HS-5 (cell line): Measurements from ENCODE around the gene ZNF282.
"Not testable (repeated sequence)": the region's sequence is repeated elsewhere in the genome, so short reads cannot be mapped to it uniquely, and the experiment has no call there.

Experiments used
- DNase-seq: peaks from one replicate; pipeline ENCODE4 v3.0.0-alpha.2; 2012; ENCODE audit warnings: low read depth

Gene ZNF282

DNA sequence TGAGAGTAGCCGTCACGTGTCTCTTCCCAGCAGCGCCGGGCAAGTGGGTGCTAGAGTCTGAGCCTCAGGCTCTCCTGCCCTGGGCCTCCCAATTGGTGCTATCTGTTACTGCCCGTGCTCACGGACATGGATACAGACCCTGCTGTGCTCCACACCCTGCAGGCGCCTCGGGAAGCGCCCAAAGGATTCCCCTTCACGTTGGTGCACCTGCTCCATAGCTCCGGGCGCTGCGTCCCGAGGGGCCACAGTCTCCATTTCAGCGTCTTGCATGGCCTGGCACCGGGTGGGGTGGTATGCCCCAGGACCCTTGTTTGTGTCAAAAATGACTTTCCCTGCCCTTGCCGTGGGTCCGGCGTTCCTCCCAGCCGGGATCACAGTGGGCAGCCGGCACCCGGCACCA lies 30.3 kb downstream of the ZNF282 start:
- DNase-seq = no peak

DNA sequence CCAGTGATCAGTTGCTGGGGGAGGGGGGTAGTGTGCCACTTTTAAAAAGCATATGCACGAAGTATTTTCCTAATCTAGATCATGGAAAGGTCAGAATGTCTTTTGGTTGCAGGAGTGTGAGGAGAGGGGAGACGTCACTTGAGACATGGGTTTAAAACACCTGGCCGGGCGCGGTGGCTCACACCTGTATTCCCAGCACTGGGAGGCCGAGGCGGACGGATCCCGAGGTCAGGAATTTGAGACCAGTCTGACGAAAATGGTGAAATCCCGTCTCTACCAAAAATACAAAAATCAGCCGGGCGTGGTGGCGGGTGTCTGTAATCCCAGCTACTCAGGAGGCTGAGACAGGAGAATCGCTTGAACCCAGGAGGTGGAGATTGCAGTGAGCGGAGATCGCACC lies 31.0 kb downstream of the ZNF282 start:
- not testable (repeated sequence) for DNase-seq

GRCh38 chr7:149226840-149227494 lies 31.6 kb downstream of the ZNF282 start:
- no peak for DNase-seq

- no peak for DNase-seq
Measured at GRCh38 chr7:149228831-149229471, 33.6 kb downstream of the ZNF282 start.

DNA sequence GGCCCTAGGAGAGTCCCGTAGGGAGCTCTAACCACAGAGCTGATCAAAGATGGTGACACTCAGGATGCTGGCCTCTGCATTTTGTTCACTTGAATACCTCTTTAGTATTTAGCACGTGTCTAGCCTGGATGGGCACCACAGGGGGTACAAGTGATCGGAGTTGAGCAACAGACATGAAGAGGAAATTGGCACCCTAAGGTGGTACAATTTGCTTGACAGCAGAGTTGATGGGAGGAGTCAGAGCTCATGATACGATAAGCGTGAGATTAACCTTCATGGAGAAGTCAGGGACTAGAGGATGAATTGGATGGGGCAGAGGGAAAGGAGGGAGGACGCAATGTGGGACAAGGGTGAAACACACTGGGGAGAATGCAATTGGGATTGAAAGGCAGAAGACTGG lies 34.2 kb downstream of the ZNF282 start:
- DNase-seq = no peak

GRCh38 chr7:149232362-149232761 lies 37.0 kb downstream of the ZNF282 start:
- DNase-seq = no peak

DNA sequence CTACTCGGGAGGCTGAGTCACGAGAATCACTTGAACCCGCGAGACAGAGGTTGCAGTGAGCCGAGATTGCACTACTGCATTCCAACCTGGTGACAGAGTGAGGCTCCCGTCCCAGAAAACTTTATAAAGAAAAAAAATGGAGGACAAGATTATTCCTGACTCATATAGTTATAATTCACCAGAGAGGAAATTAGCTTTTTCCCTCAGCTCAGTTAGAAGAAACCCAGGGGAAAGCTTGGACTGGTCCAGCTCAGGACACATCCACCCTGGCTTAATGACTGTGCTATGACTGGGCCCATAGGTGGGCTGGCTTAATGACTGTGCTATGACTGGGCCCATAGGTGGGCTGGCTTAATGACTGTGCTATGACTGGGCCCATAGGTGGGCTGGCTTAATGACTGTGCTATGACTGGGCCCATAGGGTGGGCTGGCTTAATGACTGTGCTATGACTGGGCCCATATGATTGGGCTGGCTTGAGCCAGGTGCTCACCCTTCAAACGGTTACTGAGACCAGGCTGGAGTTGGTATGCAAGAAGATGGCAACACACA lies 38.4 kb downstream of the ZNF282 start:
- DNase-seq = peak; percentile 90

GRCh38 chr7:149237502-149237901 lies 42.2 kb downstream of the ZNF282 start:
- no peak for DNase-seq

- no peak for DNase-seq
Measured at GRCh38 chr7:149238051-149238450, 42.7 kb downstream of the ZNF282 start.

- DNase-seq = no peak
Measured at GRCh38 chr7:149239345-149240143, 44.2 kb downstream of the ZNF282 start, which contains the start of gene ZNF212. Gene ZNF212 (plus strand): TSS chr7:149239651. CDS start chr7:149239779, 128 bp downstream.

- DNase-seq = no peak
Measured at GRCh38 chr7:149240637-149241036, 45.3 kb downstream of the ZNF282 start.

GRCh38 chr7:149241696-149242095 lies 46.4 kb downstream of the ZNF282 start:
- no peak for DNase-seq

- no peak for DNase-seq
Measured at GRCh38 chr7:149245244-149245643, 49.9 kb downstream of the ZNF282 start.

GRCh38 chr7:149245744-149246143 lies 50.4 kb downstream of the ZNF282 start:
- DNase-seq = no peak

- DNase-seq = no peak
Measured at GRCh38 chr7:149248777-149249176, 53.4 kb downstream of the ZNF282 start.

DNA sequence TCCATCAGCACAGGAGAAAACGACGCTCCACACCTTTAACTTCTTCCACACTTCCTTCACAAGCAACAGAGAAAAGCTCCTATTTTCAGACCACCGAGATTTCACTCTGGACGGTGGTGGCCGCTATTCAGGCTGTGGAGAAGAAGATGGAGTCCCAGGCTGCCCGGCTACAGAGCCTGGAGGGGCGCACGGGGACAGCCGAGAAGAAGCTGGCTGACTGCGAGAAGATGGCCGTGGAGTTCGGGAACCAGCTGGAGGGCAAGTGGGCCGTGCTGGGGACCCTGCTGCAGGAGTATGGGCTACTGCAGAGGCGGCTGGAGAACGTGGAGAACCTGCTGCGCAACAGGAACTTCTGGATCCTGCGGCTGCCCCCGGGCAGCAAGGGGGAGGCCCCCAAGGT lies 54.8 kb downstream of the ZNF282 start:
- not testable (repeated sequence) for DNase-seq

GRCh38 chr7:149251518-149251917 lies 56.2 kb downstream of the ZNF282 start:
- not testable (repeated sequence) for DNase-seq

DNA sequence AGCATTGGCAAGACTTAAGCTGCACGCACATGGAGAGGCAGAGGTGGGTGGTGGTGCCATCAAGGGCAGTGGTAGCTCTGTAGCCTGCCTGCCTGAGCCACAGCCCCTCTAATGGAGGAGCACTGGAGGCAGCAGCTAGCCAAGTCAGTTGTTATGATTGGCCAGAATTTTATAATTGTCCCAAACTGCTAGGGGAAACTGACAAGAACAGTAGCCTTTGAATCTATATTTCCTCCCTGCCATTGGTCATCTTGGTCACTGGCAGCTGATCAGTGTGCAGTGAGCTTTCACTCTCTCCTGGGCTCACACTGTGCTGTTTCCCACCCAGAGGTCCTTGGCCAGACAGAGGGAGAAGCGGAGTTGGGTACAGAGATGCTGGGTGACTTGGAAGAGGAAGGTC lies 57.0 kb downstream of the ZNF282 start:
- no peak for DNase-seq

DNA sequence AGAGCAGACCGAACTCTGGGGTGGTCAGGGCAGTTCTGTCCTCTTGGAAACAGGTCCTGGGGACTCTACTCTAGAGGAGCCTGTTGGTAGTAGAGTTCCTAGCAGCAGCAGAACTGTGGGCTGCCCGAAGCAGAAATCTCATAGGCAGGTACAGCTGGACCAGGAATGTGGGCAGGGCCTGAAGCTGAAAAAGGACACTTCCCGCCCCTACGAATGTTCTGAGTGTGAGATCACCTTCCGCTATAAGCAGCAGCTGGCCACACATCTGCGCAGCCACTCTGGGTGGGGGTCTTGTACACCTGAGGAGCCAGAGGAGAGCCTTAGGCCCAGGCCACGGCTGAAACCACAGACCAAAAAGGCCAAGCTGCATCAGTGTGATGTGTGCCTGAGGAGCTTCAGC lies 58.3 kb downstream of the ZNF282 start:
- DNase-seq = no peak

DNA sequence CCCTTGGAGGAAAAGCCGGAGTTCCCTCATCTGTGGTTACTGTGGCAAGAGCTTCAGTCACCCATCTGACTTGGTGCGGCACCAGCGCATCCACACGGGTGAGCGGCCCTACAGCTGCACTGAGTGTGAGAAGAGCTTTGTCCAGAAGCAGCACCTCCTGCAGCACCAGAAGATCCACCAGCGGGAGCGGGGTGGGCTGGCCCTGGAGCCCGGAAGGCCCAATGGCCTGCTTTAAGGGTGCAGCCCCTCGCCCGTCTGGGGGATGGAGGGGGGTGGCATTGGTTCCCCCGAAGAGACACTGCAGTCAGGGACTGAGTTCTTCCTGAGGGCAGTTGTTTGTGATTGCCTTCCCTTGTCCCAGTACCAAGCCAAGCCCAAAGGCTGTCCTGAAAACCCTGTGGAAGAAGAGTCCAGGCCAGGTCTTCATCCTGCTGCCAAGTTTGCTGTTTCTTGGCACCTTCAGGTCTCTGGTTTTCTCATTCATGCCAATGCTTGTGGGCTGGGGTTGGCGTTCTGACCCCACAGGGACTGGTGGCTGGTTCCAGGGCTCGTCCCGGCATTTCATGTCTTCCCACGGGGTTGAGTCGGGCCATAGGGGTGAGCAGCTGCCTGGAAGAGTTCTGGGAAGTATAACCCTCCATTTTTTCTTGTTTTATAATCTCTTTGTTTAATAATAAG lies 59.0 kb downstream of the ZNF282 start:
- no peak for DNase-seq

DNA sequence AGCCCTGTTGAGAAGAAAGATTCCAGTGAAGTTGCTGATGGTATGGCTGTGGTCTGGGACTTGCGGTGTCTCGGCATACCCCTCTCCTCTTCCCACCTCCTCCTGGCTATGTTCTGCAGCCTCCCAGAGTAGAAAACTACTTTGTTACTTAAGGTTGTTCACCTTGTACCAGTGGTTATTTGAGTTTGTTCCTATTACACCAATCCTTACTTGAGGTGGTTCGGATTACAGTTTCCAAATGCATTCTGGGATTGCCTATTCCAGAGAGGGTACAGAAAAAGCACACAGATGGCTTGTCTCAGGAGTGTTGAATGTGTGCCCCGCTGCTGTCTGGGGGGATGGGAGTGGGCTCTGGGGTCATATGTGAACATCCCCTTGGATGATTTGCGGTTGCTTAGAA lies 59.8 kb downstream of the ZNF282 start:
- DNase-seq = no peak

DNA sequence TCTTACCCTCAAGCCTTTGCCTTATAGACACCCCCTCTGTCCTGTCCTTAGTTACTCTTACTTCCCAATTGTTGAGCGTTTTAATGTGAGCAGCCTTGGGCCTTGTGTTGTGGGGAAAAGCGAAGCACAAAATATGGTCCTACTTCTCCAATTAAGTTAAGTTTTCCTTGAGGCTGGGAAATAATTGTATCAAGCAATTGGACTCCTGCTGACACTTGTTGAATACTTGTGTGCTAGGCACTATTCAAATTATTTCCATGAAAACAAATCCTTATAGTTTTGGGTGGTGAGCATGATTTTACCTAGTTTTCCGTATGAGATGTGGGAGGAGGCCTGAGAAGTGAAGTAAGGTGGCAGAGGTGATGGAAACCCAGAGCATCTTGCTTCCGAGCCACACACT lies 61.2 kb downstream of the ZNF282 start:
- no peak for DNase-seq
